IMR-90 (cell line): Measurements from ENCODE around the gene TAF1B. TPM values are rescaled to one million over a fixed set of nuclear protein-coding genes. Genes with fewer than 3 reads are reported as not detected.

Experiments used
- ATAC-seq: fragments of 200-7000 bp; cut with Tn5 transposase; 2 replicates; pipeline ENCODE4 v1.9.1; 2020; ENCODE audit warnings: low read depth, mild to moderate bottlenecking, moderate library complexity
- BruUV-seq: library from RNA; stranded (reverse); fragments of 400-500 nt; replicated peaks from 2 replicates; lab custom pipeline; 2021; lab: Mats Ljungman, UMichigan
- CTCF ChIA-PET: fragments of 300-600 bp; formaldehyde crosslinking; extraction: SDS; loops from one replicate; lab custom pipeline; 2021; ENCODE audit warnings: antibody characterized with exemption; lab: Yijun Ruan, JAX
- POLR2A ChIA-PET: fragments of 300-600 bp; sonication (Branson Sonifier 250); formaldehyde crosslinking; loops from one replicate; lab custom pipeline; 2022; ENCODE audit warnings: antibody characterized with exemption; ENCODE audit not compliant: unreplicated experiment; lab: Charles Lee
- DNase-seq: peaks from one replicate; pipeline ENCODE4 v3.0.0; 2013
- H2AFZ ChIP-seq: replicated peaks from 2 replicates; pipeline ENCODE3; 2013; ENCODE audit warnings: low read length, mild to moderate bottlenecking; ENCODE audit not compliant: poor library complexity
- H2AK5ac ChIP-seq: 2 replicates; pipeline ENCODE4 v1.6.1; 2013; ENCODE audit warnings: low read depth, low read length, inconsistent platforms
- H2AK9ac ChIP-seq: replicated peaks from 2 replicates; pipeline ENCODE3; 2013; ENCODE audit warnings: mild to moderate bottlenecking, low read depth, low read length, moderate library complexity; ENCODE audit not compliant: poor library complexity
- H2BK120ac ChIP-seq: 2 replicates; pipeline ENCODE4 v1.6.1; 2013; ENCODE audit warnings: low read depth, low read length, inconsistent platforms
- H2BK15ac ChIP-seq: 3 replicates; pipeline ENCODE4 v1.6.1; 2013; ENCODE audit warnings: low read depth, low read length, inconsistent platforms
- H2BK20ac ChIP-seq: 2 replicates; pipeline ENCODE4 v1.6.1; 2013; ENCODE audit warnings: low read depth, mild to moderate bottlenecking, inconsistent platforms, low read length, moderate library complexity
- H2BK5ac ChIP-seq: 2 replicates; pipeline ENCODE4 v1.6.1; 2013; ENCODE audit warnings: mild to moderate bottlenecking, low read depth, low read length, inconsistent platforms; ENCODE audit not compliant: poor library complexity, severe bottlenecking
- H3K14ac ChIP-seq: replicated peaks from 2 replicates; pipeline ENCODE4 v1.6.1; 2013; ENCODE audit warnings: low read depth, low read length, inconsistent platforms
- H3K18ac ChIP-seq: 2 replicates; pipeline ENCODE4 v1.6.1; 2013; ENCODE audit warnings: low read depth, low read length, control low read depth
- H3K23ac ChIP-seq: 2 replicates; pipeline ENCODE4 v1.6.1; 2013; ENCODE audit warnings: low read depth, low read length, inconsistent platforms
- H3K27ac ChIP-seq: 2 replicates; pipeline ENCODE4 v1.5.1; 2013; ENCODE audit warnings: mild to moderate bottlenecking, control low read depth, low read length; ENCODE audit not compliant: insufficient read depth
- H3K27me3 ChIP-seq: 2 replicates; pipeline ENCODE4 v1.6.1; 2013; ENCODE audit warnings: low read length; ENCODE audit not compliant: control insufficient read depth, insufficient read depth
- H3K36me3 ChIP-seq: 2 replicates; pipeline ENCODE4 v1.6.1; 2013; ENCODE audit warnings: low read length, mixed read lengths; ENCODE audit not compliant: control insufficient read depth, insufficient read depth
- H3K4ac ChIP-seq: 2 replicates; pipeline ENCODE4 v1.6.1; 2013; ENCODE audit warnings: low read depth, low read length, inconsistent platforms
- H3K4me1 ChIP-seq: 2 replicates; pipeline ENCODE4 v1.6.1; 2013; ENCODE audit warnings: low read length, mixed read lengths; ENCODE audit not compliant: control insufficient read depth, insufficient read depth
- H3K4me2 ChIP-seq: 2 replicates; pipeline ENCODE4 v1.6.1; 2013; ENCODE audit warnings: low read depth, mild to moderate bottlenecking, control low read depth, low read length, moderate library complexity
- H3K4me3 ChIP-seq: 2 replicates; pipeline ENCODE4 v1.5.1; 2013; ENCODE audit warnings: low read depth, mild to moderate bottlenecking, control low read depth, low read length, moderate library complexity; ENCODE audit not compliant: insufficient read depth
- H3K56ac ChIP-seq: 2 replicates; pipeline ENCODE4 v1.6.1; 2013; ENCODE audit warnings: low read length, inconsistent platforms; ENCODE audit not compliant: insufficient read depth; ENCODE audit errors: extremely low read depth
- H3K79me1 ChIP-seq, 2 experiments: 2 replicates each; pipeline ENCODE4 v1.6.1; 2013; ENCODE audit warnings: low read length in 2 of 2, inconsistent platforms in 1 of 2, low read depth in 1 of 2
- H3K9ac ChIP-seq: 2 replicates; pipeline ENCODE4 v1.6.1; 2013; ENCODE audit warnings: low read depth, low read length, control low read depth
- H3K9me1 ChIP-seq: 2 replicates; pipeline ENCODE4 v1.6.1; 2013; ENCODE audit warnings: low read length, inconsistent platforms; ENCODE audit not compliant: insufficient read depth
- H3K9me3 ChIP-seq: 2 replicates; pipeline ENCODE4 v1.6.1; 2013; ENCODE audit warnings: low read length; ENCODE audit not compliant: control insufficient read depth, insufficient read depth
- H4K20me1 ChIP-seq: 2 replicates; pipeline ENCODE4 v1.6.1; 2013; ENCODE audit warnings: low read length, inconsistent platforms; ENCODE audit not compliant: insufficient read depth
- H4K5ac ChIP-seq: 2 replicates; pipeline ENCODE4 v1.6.1; 2013; ENCODE audit warnings: mild to moderate bottlenecking, low read depth, low read length, control low read depth
- H4K8ac ChIP-seq, 2 experiments: 2 replicates each; pipeline ENCODE4 v1.6.1; 2013; ENCODE audit warnings: low read depth in 2 of 2, low read length in 2 of 2, control low read depth in 1 of 2, inconsistent platforms in 1 of 2
- H4K91ac ChIP-seq: 2 replicates; pipeline ENCODE4 v1.6.1; 2013; ENCODE audit warnings: low read depth, low read length, inconsistent platforms; ENCODE audit not compliant: insufficient read depth
- FOS ChIP-seq: fragments of 150-350 bp; IDR thresholded peaks from 2 replicates; pipeline ENCODE4 v1.6.1; 2016; ENCODE audit warnings: low read depth, low read length
- WGBS, 2 experiments: methylation state at CpG; one replicate each; pipeline versions ENCODE4 v1.1.5 to v1.1.7; 2013; ENCODE audit warnings: missing lambda C conversion rate in 2 of 2; ENCODE audit not compliant: insufficient read length in 1 of 2; ENCODE audit errors: extremely low coverage in 2 of 2; 5-methylcytosine and 5-hydroxymethylcytosine counted together
- dilution Hi-C: fragments of 300-500 bp; cut with HindIII; formaldehyde crosslinking; loops from one replicate; pipeline ENCODE4 v1.14.3; 2018; ENCODE audit warnings: low sequenced_read_pairs; ENCODE audit not compliant: unreplicated experiment
- in situ Hi-C: fragments of 300-500 bp; cut with MboI; formaldehyde crosslinking; loops from 3 replicates; pipeline ENCODE4 v1.14.3; 2019; ENCODE audit warnings: low sequenced_read_pairs, inconsistent platforms, mixed read lengths
- intact Hi-C: fragments of 100-400 bp; cut with micrococcal nuclease; formaldehyde crosslinking; loops from 2 replicates; pipeline ENCODE4 v1.10.0; 2022
- polyA plus RNA-seq, 3 experiments: library from polyadenylated mRNA; depleted of rRNA; stranded (reverse); fragments of >200 nt; gene quantifications; 2 replicates each; pipeline ENCODE4 v1.2.3, GENCODE V29; 2012; ENCODE audit warnings: low replicate concordance in 1 of 3
- total RNA-seq: library from RNA; depleted of rRNA; stranded (reverse); fragments of >200 nt; gene quantifications from 2 replicates; pipeline ENCODE4 v1.2.3, GENCODE V29; 2012

The TAF1B gene
- total and polyA plus RNA-seq, 2 of the 4 experiments (the other 2 are of a cell fraction) = 8.4 to 19.9 TPM

DNA sequence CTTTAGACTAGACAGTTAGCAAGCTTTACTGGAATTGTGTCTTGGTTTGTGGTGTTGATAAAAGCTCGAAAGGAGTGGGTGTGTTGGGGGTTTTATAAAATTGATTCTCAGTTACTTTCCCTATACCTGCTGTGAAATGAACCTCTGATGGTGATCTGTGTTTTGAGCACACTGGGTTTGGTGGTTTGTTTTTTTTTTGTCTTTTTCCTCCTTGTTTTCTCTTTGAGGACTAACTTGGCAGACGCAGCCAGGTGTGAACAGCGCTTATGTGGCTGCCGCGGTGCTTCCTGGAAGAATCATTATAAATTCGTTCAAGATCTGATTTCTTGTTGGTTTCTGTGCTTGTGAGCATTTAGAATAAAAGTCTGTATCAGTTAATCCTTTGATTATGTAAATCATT lies 136.7 kb downstream of the TAF1B start:
- no peaks in the 10 kb centered on the region for H3K79me1 ChIP-seq
- no peak overlapping the region for H2AFZ ChIP-seq
- intact Hi-C loops = no loop called here
- H3K4me1 ChIP-seq = peaks cover 16% of the 10 kb centered on the region
- ChIA-PET POLR2A (no interaction called here), CTCF (no interaction called here)
- no peak overlapping the region for H4K5ac ChIP-seq
- H2BK5ac ChIP-seq = no peak overlapping the region
- H3K18ac ChIP-seq = no peak overlapping the region
- no peak overlapping the region for H3K14ac ChIP-seq
- no peaks in the 10 kb centered on the region for H3K36me3 ChIP-seq
- no peaks in the 10 kb centered on the region for H4K20me1 ChIP-seq
- no CpG with 5 or more reads among the region's 6 CpGs for WGBS, 2 experiments
- DNase-seq (no peak), ATAC-seq (no peak)
- no TSS peak for BruUV-seq
- no peak overlapping the region for H3K56ac ChIP-seq
- no peak overlapping the region for H3K27ac ChIP-seq
- H2AK5ac ChIP-seq = no peak overlapping the region
- no peak overlapping the region for H4K8ac ChIP-seq
- no peak overlapping the region for H3K4me3 ChIP-seq
- no peaks in the 10 kb centered on the region for H3K27me3 ChIP-seq
- H4K91ac ChIP-seq = no peak overlapping the region
- H3K4me2 ChIP-seq = no peak overlapping the region
- no peaks in the 10 kb centered on the region for H3K9me3 ChIP-seq
- H2AK9ac ChIP-seq = no peak overlapping the region
- no peak overlapping the region for H3K9ac ChIP-seq
- H3K4ac ChIP-seq = no peak overlapping the region
- H3K9me1 ChIP-seq = peaks cover 13% of the 10 kb centered on the region
- H3K23ac ChIP-seq = no peak overlapping the region
- no peak overlapping the region for H2BK120ac ChIP-seq
- H2BK20ac ChIP-seq = no peak overlapping the region
- no peak overlapping the region for H2BK15ac ChIP-seq
- dilution Hi-C loops = no loop called here
- TF ChIP-seq FOS = no peak
- in situ Hi-C loops = no loop called here
